Panc1 (cell line): ENCODE measurements around the gene ADGRA1.

Experiments
- CTCF ChIP-seq: fragments of 450-650 bp; IDR thresholded peaks from 2 replicates; pipeline ENCODE4 v1.5.1; 2017; ENCODE audit warnings: mild to moderate bottlenecking
- POLR2AphosphoS5 ChIP-seq: IDR thresholded peaks from 2 replicates; pipeline ENCODE4 v1.6.1; 2012; ENCODE audit warnings: mild to moderate bottlenecking, low read depth, low read length, moderate library complexity
- SIN3A ChIP-seq: IDR thresholded peaks from 2 replicates; pipeline ENCODE4 v1.6.1; 2012; ENCODE audit warnings: low read depth, mild to moderate bottlenecking, low read length, moderate library complexity, borderline replicate concordance; ENCODE audit not compliant: insufficient read depth
- TCF7L2 ChIP-seq: IDR thresholded peaks from 2 replicates; pipeline ENCODE4 v1.6.1; 2011; ENCODE audit warnings: mild to moderate bottlenecking, low read depth, low read length, inconsistent platforms
- TF ChIP-seq, protein P1 (sequence below), 2 experiments: IDR thresholded peaks; 2 replicates each; pipeline ENCODE4 v1.6.1; 2011 to 2012; ENCODE audit warnings: low read depth in 2 of 2, control low read depth in 1 of 2, low read length in 1 of 2, mild to moderate bottlenecking in 1 of 2, moderate library complexity in 1 of 2; ENCODE audit not compliant: insufficient read depth in 1 of 2

- TF ChIP-seq TCF7L2 (no peak), CTCF (no peak), POLR2AphosphoS5 (no peak), SIN3A (no peak)
- TF ChIP-seq, protein P1, sequence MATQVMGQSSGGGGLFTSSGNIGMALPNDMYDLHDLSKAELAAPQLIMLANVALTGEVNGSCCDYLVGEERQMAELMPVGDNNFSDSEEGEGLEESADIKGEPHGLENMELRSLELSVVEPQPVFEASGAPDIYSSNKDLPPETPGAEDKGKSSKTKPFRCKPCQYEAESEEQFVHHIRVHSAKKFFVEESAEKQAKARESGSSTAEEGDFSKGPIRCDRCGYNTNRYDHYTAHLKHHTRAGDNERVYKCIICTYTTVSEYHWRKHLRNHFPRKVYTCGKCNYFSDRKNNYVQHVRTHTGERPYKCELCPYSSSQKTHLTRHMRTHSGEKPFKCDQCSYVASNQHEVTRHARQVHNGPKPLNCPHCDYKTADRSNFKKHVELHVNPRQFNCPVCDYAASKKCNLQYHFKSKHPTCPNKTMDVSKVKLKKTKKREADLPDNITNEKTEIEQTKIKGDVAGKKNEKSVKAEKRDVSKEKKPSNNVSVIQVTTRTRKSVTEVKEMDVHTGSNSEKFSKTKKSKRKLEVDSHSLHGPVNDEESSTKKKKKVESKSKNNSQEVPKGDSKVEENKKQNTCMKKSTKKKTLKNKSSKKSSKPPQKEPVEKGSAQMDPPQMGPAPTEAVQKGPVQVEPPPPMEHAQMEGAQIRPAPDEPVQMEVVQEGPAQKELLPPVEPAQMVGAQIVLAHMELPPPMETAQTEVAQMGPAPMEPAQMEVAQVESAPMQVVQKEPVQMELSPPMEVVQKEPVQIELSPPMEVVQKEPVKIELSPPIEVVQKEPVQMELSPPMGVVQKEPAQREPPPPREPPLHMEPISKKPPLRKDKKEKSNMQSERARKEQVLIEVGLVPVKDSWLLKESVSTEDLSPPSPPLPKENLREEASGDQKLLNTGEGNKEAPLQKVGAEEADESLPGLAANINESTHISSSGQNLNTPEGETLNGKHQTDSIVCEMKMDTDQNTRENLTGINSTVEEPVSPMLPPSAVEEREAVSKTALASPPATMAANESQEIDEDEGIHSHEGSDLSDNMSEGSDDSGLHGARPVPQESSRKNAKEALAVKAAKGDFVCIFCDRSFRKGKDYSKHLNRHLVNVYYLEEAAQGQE (IDR thresholded peaks at IDR 0.05; ENCODE audit: insufficient read depth in 1 of 2, low read depth in 2 of 2, low read length in 1 of 2): no peak
Observed at GRCh38 chr10:133103311-133103910, 15.7 kb downstream of the ADGRA1 start.
